Kidney (tissue), 14 donors: Measurements from ENCODE around the gene MLST8. TPM values are rescaled to one million over a fixed set of nuclear protein-coding genes. Genes with fewer than 3 reads are reported as not detected.

Experiments used
- DNase-seq, 5 donors: peaks; one replicate each; pipeline ENCODE4 v3.0.0-alpha.2; 2013 to 2020
- FAIRE-seq: peaks from 2 replicates; lab custom pipeline; 2012; peaks lifted over from hg19 to GRCh38; lab: Jason Lieb, UNC
- H3K27ac ChIP-seq, 2 donors: one replicate each; pipeline ENCODE4 v1.7.0; 2013; ENCODE audit warnings: low read depth in 2 of 2, low read length in 2 of 2, inconsistent platforms in 1 of 2
- H3K27me3 ChIP-seq: one replicate; pipeline ENCODE4 v1.7.1; 2013; ENCODE audit warnings: low read length, inconsistent platforms; ENCODE audit not compliant: control insufficient read depth, insufficient read depth
- H3K36me3 ChIP-seq, 3 donors: one replicate each; pipeline versions ENCODE4 v1.7.0 to v1.7.1; 2013; ENCODE audit warnings: low read length in 3 of 3, control low read depth in 1 of 3, inconsistent platforms in 1 of 3; ENCODE audit not compliant: insufficient read depth in 3 of 3, control insufficient read depth in 2 of 3
- H3K4me1 ChIP-seq, 3 donors: one replicate each; pipeline versions ENCODE4 v1.7.0 to v1.7.1; 2013; ENCODE audit warnings: low read length in 3 of 3, inconsistent platforms in 1 of 3, low read depth in 1 of 3; ENCODE audit not compliant: control insufficient read depth in 2 of 3, insufficient read depth in 2 of 3
- H3K4me3 ChIP-seq, 3 donors: one replicate each; pipeline versions ENCODE4 v1.7.0 to v1.8.1; 2013; ENCODE audit warnings: low read length in 3 of 3, control low read depth in 1 of 3, inconsistent platforms in 1 of 3
- H3K9ac ChIP-seq, 3 donors: one replicate each; pipeline versions ENCODE4 v1.7.0 to v1.7.1; 2013; ENCODE audit warnings: low read length in 3 of 3, control low read depth in 1 of 3, inconsistent platforms in 1 of 3
- H3K9me3 ChIP-seq, 3 donors: one replicate each; pipeline versions ENCODE4 v1.7.0 to v1.7.1; 2013; ENCODE audit warnings: low read length in 3 of 3, control low read depth in 1 of 3, inconsistent platforms in 1 of 3; ENCODE audit not compliant: control insufficient read depth in 2 of 3, insufficient read depth in 1 of 3
- CTCF ChIP-seq: IDR thresholded peaks from 3 replicates; pipeline ENCODE4 v1.5.1; 2012; ENCODE audit warnings: mild to moderate bottlenecking, moderate library complexity, borderline replicate concordance; ENCODE audit not compliant: insufficient read depth; ENCODE audit errors: extremely low read depth
- intact Hi-C: fragments of 100-400 bp; cut with DNase I; formaldehyde crosslinking; loops from one replicate; pipeline ENCODE4 v1.11.1; 2022
- polyA plus RNA-seq: library from polyadenylated mRNA; stranded (reverse); fragments of 350-450 nt; fragmentation: Illumina TruSeq; extraction: RNeasy Lipid Tissue Mini Kit (QIAGEN cat#74804); gene quantifications from one replicate; pipeline ENCODE4 v1.2.3, GENCODE V29; 2014; ENCODE audit warnings: low read depth, low replicate concordance; ENCODE audit not compliant: insufficient read depth
- total RNA-seq: library from RNA; stranded (reverse); fragmentation: NEBNext Ultra II Directional; extraction: Animal tissue kit (Norgen Biotek cat#: 25700); gene quantifications from one replicate; pipeline ENCODE4 v1.2.1, GENCODE V29; 2021
- donor health status: control.
- donor health status: control.
- donor health status: control.
- donor health status: control.
- donor health status: control.
- donor health status: DM: yes; HTN: yes; CAD: no.
- donor health status: Normal renal cell carcinoma (clear cell type).

The MLST8 gene
- total and polyA plus RNA-seq, 2 donors from 2014 or later = 34.0 to 63.3 TPM

GRCh38 chr16:2243031-2243528, 37.8 kb downstream of the MLST8 start:
- TF ChIP-seq CTCF = no peak
- Histone ChIP-seq H3K4me3 (no peak overlapping the region), H3K4me1 (no peaks in the 10 kb centered on the region), H3K9ac (no peak overlapping the region), H3K9me3 (no peaks in the 10 kb centered on the region), H3K27me3 (no peaks in the 10 kb centered on the region), H3K36me3 (peaks cover 0 to 40% (median 15%) of the 10 kb centered on the region in 3 donors), H3K27ac (no peak overlapping the region)
- DNase-seq (peak in 1 of 5 donors; percentile 73), FAIRE-seq (no peak)
- intact Hi-C loops = no loop called here

- FAIRE-seq (no peak), DNase-seq (peak in 1 of 5 donors; percentile 71)
- peaks cover 0 to 40% (median 15%) of the 10 kb centered on the region in 3 donors for H3K36me3 ChIP-seq
- no peaks in the 10 kb centered on the region for H3K4me1 ChIP-seq
- H3K27me3 ChIP-seq = no peaks in the 10 kb centered on the region
- no peak overlapping the region for H3K4me3 ChIP-seq
- no peak for TF ChIP-seq CTCF
- H3K9me3 ChIP-seq = no peaks in the 10 kb centered on the region
- intact Hi-C loops = no loop called here
- no peak overlapping the region for H3K27ac ChIP-seq
- H3K9ac ChIP-seq = no peak overlapping the region
Observed at GRCh38 chr16:2243781-2244180, 38.5 kb downstream of the MLST8 start.

GRCh38 chr16:2244301-2244700, 39.0 kb downstream of the MLST8 start:
- DNase-seq = peak in 2 of 5 donors; percentile 36 to 70
- H3K36me3 ChIP-seq = peaks cover 0 to 40% (median 15%) of the 10 kb centered on the region in 3 donors
- FAIRE-seq = no peak

More at GRCh38 chr16:2244301-2244700, 39.0 kb downstream of the MLST8 start:
- no peaks in the 10 kb centered on the region for H3K27me3 ChIP-seq
- no peak overlapping the region for H3K27ac ChIP-seq
- no peak for TF ChIP-seq CTCF
- H3K9me3 ChIP-seq = no peaks in the 10 kb centered on the region
- H3K4me1 ChIP-seq = no peaks in the 10 kb centered on the region
- H3K9ac ChIP-seq = no peak overlapping the region
- no peak overlapping the region for H3K4me3 ChIP-seq
- intact Hi-C loops = no loop called here
